Cardiac muscle cell (in vitro differentiated cells and primary cell): ENCODE measurements around the gene ZNFX1. TPM values are rescaled to one million over a fixed set of nuclear protein-coding genes. Genes with fewer than 3 reads are reported as not detected.
A peak's percentile ranks its signal among the peaks of the same experiment; 100 is the strongest.

Experiments used
- DNase-seq, 2 donors: peaks; one replicate each; pipeline versions ENCODE4 v3.0.0 to v3.0.0-alpha.2; 2010 to 2017; ENCODE audit warnings: low read depth in 1 of 2, low spot score in 1 of 2
- H3K27ac ChIP-seq: fragments of 200-600 bp; sonication (generic); 2 replicates; pipeline ENCODE4 v1.5.1; 2016
- H3K27me3 ChIP-seq: fragments of 200-600 bp; sonication (generic); 2 replicates; pipeline ENCODE4 v1.6.0; 2016; ENCODE audit warnings: control low read depth
- H3K36me3 ChIP-seq: fragments of 200-600 bp; sonication (generic); 2 replicates; pipeline ENCODE4 v1.5.1; 2016; ENCODE audit warnings: control low read depth
- H3K4me1 ChIP-seq: fragments of 200-600 bp; sonication (generic); 2 replicates; pipeline ENCODE4 v1.8.1; 2017; ENCODE audit warnings: low read depth, mild to moderate bottlenecking, mixed run types
- H3K4me3 ChIP-seq: fragments of 200-600 bp; sonication (generic); 2 replicates; pipeline ENCODE4 v1.5.1; 2016; ENCODE audit warnings: mild to moderate bottlenecking
- H3K9me3 ChIP-seq: fragments of 200-600 bp; sonication (generic); 2 replicates; pipeline ENCODE4 v1.5.1; 2017; ENCODE audit warnings: low read depth, mild to moderate bottlenecking, control low read depth
- CTCF ChIP-seq: IDR thresholded peaks from 2 replicates; pipeline ENCODE4 v1.5.1; 2012; ENCODE audit warnings: low read depth, mild to moderate bottlenecking, low read length
- polyA plus RNA-seq: library from polyadenylated mRNA; unstranded; fragments of >200 nt; fragmentation: Nextera tagmentation; extraction: Ambion mirVana; gene quantifications from 2 replicates; pipeline ENCODE4 v1.2.1, GENCODE V29; 2016
- total RNA-seq: library from RNA; depleted of rRNA; stranded (reverse); fragments of >200 nt; gene quantifications from 2 replicates; pipeline ENCODE4 v1.2.3, GENCODE V29; 2016

ZNFX1 gene
- total and polyA plus RNA-seq, 2 experiments from 2014 or later = 5.0 to 8.2 TPM

GRCh38 chr20:49230561-49231133 is 47.2 kb downstream of the ZNFX1 start:
- no peaks in the 10 kb centered on the region for H3K27me3 ChIP-seq
- DNase-seq = peak in 1 of 2 donors; percentile 48
- no peaks in the 10 kb centered on the region for H3K9me3 ChIP-seq
- peaks cover 28% of the 10 kb centered on the region for H3K36me3 ChIP-seq
- H3K4me1 ChIP-seq = no peaks in the 10 kb centered on the region
- no peak for TF ChIP-seq CTCF
- no peak overlapping the region for H3K27ac ChIP-seq
- no peak overlapping the region for H3K4me3 ChIP-seq

GRCh38 chr20:49230021-49230420 is 47.8 kb downstream of the ZNFX1 start:
- Histone ChIP-seq H3K27me3 (no peaks in the 10 kb centered on the region), H3K4me1 (no peaks in the 10 kb centered on the region), H3K9me3 (no peaks in the 10 kb centered on the region), H3K27ac (no peak overlapping the region), H3K4me3 (no peak overlapping the region), H3K36me3 (peaks cover 28% of the 10 kb centered on the region)
- TF ChIP-seq CTCF = no peak
- no peak for DNase-seq

DNA sequence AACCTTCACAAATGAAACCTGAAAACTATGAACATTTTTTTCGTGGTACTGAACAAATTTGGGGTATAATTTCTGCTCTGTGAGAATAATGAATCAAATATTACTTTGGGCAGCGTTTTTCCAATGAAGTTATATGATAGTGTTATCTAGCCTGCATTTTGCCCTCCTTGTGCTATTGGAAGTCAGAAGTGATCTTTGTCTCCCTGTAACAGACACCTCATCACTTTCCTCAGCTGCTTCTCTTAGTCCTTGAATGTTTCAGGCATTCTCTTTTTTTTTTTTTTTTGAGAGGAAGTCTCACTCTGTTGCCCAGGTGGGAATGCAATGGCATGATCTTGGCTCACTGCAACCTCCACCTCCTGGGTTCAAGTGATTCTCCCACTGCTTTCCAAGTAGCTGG is 48.5 kb downstream of the ZNFX1 start:
- Histone ChIP-seq H3K27ac (no peak overlapping the region), H3K9me3 (no peaks in the 10 kb centered on the region), H3K36me3 (peaks cover 29% of the 10 kb centered on the region), H3K4me1 (no peaks in the 10 kb centered on the region), H3K4me3 (no peak overlapping the region), H3K27me3 (no peaks in the 10 kb centered on the region)
- no peak for TF ChIP-seq CTCF
- no peak for DNase-seq

DNA sequence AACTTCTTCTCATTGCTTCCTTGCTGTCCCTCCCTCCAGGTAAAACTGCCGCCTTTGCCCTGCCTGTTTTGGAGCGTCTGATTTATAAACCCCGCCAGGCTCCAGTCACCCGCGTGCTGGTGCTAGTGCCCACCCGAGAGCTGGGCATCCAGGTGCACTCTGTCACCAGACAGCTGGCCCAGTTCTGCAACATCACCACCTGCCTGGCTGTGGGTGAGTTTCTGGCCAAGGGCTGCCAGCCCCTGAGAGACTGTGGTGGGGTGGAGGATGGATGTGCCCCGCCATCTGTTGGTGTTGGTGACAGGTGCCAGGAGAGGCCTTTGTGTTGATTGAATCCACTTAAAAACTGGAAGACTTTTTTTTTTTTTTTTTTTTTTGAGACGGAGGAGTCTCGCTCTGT is 49.2 kb downstream of the ZNFX1 start:
- no peak for TF ChIP-seq CTCF
- H3K36me3 ChIP-seq = peaks cover 33% of the 10 kb centered on the region
- no peaks in the 10 kb centered on the region for H3K27me3 ChIP-seq
- no peaks in the 10 kb centered on the region for H3K9me3 ChIP-seq
- DNase-seq = no peak
- H3K4me1 ChIP-seq = no peaks in the 10 kb centered on the region
- no peak overlapping the region for H3K4me3 ChIP-seq
- H3K27ac ChIP-seq = no peak overlapping the region

DNA sequence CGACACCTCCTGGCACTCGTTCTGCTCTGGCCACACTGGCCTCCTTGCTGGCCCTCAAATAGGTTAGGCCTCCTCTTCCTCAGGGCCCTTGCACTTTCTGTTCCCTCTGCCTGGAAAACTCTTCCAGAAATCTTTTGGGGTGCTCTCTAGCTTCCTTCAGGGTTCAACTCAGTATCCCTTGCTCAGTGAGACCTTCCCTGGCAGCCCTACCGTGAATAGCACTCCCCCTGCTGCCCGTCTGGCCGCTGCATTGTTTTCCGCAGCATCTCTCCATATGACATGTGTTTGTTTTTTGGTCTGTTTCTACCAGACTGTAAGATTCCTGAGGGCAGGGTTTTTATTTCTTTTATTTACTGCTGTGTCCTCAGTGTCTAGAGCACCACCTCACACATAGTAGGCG is 52.0 kb downstream of the ZNFX1 start:
- no peak for DNase-seq
- Histone ChIP-seq H3K4me1 (no peaks in the 10 kb centered on the region), H3K4me3 (no peak overlapping the region), H3K9me3 (no peaks in the 10 kb centered on the region), H3K27ac (no peak overlapping the region), H3K27me3 (no peaks in the 10 kb centered on the region), H3K36me3 (peaks cover 38% of the 10 kb centered on the region)
- TF ChIP-seq CTCF = no peak
